ENCODE data around the gene LRP6.

- no peak for TF ChIP-seq CTCF (conservative IDR thresholded peaks at IDR 0.05)
- no peak for TF ChIP-seq EZH2 (IDR thresholded peaks at IDR 0.05; ENCODE audit: low read depth)
These were observed 81.4 kb downstream of the LRP6 start for GRCh38 chr12:12185414-12185813.

All from PC-9 (cell line).